ENCODE results near the gene IREB2. TPM values are rescaled to one million over a fixed set of nuclear protein-coding genes. Genes with fewer than 3 reads are reported as not detected.

The IREB2 gene
- total and polyA plus RNA-seq, 2 of the 13 experiments (the other 11 are each of a cell fraction or from before 2014, with no cell fraction given): 24.2 to 30.4 TPM

- ChIA-PET POLR2A (interaction anchor here (1.4 kb wide), 1 partner anchor 121 kb away, joined by 3 read pairs; the partner anchor contains the start of gene SKIC8), CTCF (ENCODE audit: low intra/inter-chr PET ratio, low total read pairs) (no interaction called here)
- Histone ChIP-seq H2AFZ (ENCODE audit: low read length) (no peak overlapping the region), H3K27ac (ENCODE audit: extremely low read length, insufficient read depth, low read length) (no peak overlapping the region), H3K27me3 (ENCODE audit: control insufficient read depth in 1 of 2, insufficient read depth in 2 of 2, low read length in 2 of 2) (0 out of 5 replicates have a peak, but pooled peaks cover 0 to 3% of the 10 kb centered on the region in 2 experiments), H3K9me3 (ENCODE audit: low read length) (no peaks in the 10 kb centered on the region), H3K79me2 (ENCODE audit: insufficient read depth, low read length) (no peaks in the 10 kb centered on the region), H3K4me1 (ENCODE audit: insufficient read depth, low read length) (peaks cover 55% of the 10 kb centered on the region), H3K9ac (ENCODE audit: insufficient read depth, low read depth, low read length) (no peak overlapping the region), H4K20me1 (ENCODE audit: insufficient read depth, low read length) (no peaks in the 10 kb centered on the region), H3K4me3 (replicated peaks in 1 of 3; ENCODE audit: insufficient read depth in 1 of 3, low read depth in 2 of 3, low read length in 3 of 3) (no peak overlapping the region), H3K4me2 (ENCODE audit: low read depth, low read length) (no peak overlapping the region), H3K36me3 (replicated peaks in 1 of 2; ENCODE audit: control insufficient read depth in 1 of 2, insufficient read depth in 2 of 2, low read length in 2 of 2) (no peaks in the 10 kb centered on the region; a peak in 1 of 5 replicates)
- in situ Hi-C loops (cut with HindIII; ENCODE audit: extremely low pct_ligation_motif_present, low pct_unique_long_range_greater_than_20kb): loop anchor here (5.0 kb wide), 1 partner anchor 108 kb away; no protein-coding TSS in a partner anchor
- intact Hi-C loops (cut with micrococcal nuclease; ENCODE audit: unreplicated experiment): no loop called here
- ATAC-seq (no peak), DNase-seq (ENCODE audit: low spot score) (no peak), FAIRE-seq (no peak)
- WGBS (ENCODE audit: low lambda C conversion rate): 80% methylated on average over 4 of the region's 4 CpGs
- no TSS peak for BruUV-seq (replicated peaks)
- no peak for TF ChIP-seq RFX1 (IDR thresholded peaks at IDR 0.05)
- no peak for TF ChIP-seq SIX4 (CRISPR knock-in tag; IDR thresholded peaks at IDR 0.05)
- no peak for TF ChIP-seq RNF219 (CRISPR knock-in tag; IDR thresholded peaks at IDR 0.05)
- no peak for TF ChIP-seq ZNF564 (CRISPR knock-in tag; IDR thresholded peaks at IDR 0.05)
- no peak for TF ChIP-seq ZNF468 (CRISPR knock-in tag; IDR thresholded peaks at IDR 0.05)
- TF ChIP-seq ZNF34 (CRISPR knock-in tag; IDR thresholded peaks at IDR 0.05; ENCODE audit: borderline replicate concordance): no peak
Measured at GRCh38 chr15:78420220-78420619, 17.8 kb upstream of the IREB2 start.

- BruUV-seq (replicated peaks): no TSS peak
- TF ChIP-seq SALL1 (CRISPR knock-in tag; IDR thresholded peaks at IDR 0.05) (no peak), ZC3H4 (CRISPR knock-in tag; IDR thresholded peaks at IDR 0.05; ENCODE audit: borderline replicate concordance) (no peak), ZNF441 (CRISPR knock-in tag; IDR thresholded peaks at IDR 0.05; ENCODE audit: borderline replicate concordance) (no peak), ZNF598 (CRISPR knock-in tag; IDR thresholded peaks at IDR 0.05; ENCODE audit: borderline replicate concordance) (no peak), REPIN1 (CRISPR knock-in tag; IDR thresholded peaks at IDR 0.05; ENCODE audit: borderline replicate concordance, low read depth) (no peak), ISL2 (CRISPR knock-in tag; IDR thresholded peaks at IDR 0.05) (no peak), ZNF782 (CRISPR knock-in tag; IDR thresholded peaks at IDR 0.05; ENCODE audit: borderline replicate concordance) (no peak), ZNF75D (CRISPR knock-in tag; IDR thresholded peaks at IDR 0.05; ENCODE audit: borderline replicate concordance) (no peak), HINFP (CRISPR knock-in tag; IDR thresholded peaks at IDR 0.05; ENCODE audit: low read depth) (no peak), CREM (IDR thresholded peaks at IDR 0.05) (no peak), CREM (CRISPR knock-in tag; IDR thresholded peaks at IDR 0.05) (no peak)
Measured at GRCh38 chr15:78420766-78421165, 17.2 kb upstream of the IREB2 start.

More at GRCh38 chr15:78420766-78421165, 17.2 kb upstream of the IREB2 start:
- no peak overlapping the region for H2AFZ ChIP-seq (ENCODE audit: low read length)
- in situ Hi-C loops (cut with HindIII; ENCODE audit: extremely low pct_ligation_motif_present, low pct_unique_long_range_greater_than_20kb): loop anchor here (5.0 kb wide), 1 partner anchor 108 kb away; no protein-coding TSS in a partner anchor
- 0 out of 5 replicates have a peak, but pooled peaks cover 0 to 1% of the 10 kb centered on the region in 2 experiments for H3K27me3 ChIP-seq (ENCODE audit: control insufficient read depth in 1 of 2, insufficient read depth in 2 of 2, low read length in 2 of 2)
- CTCF ChIA-PET (ENCODE audit: low intra/inter-chr PET ratio, low total read pairs): no interaction called here
- no peak overlapping the region for H3K4me3 ChIP-seq (replicated peaks in 1 of 3; ENCODE audit: insufficient read depth in 1 of 3, low read depth in 2 of 3, low read length in 3 of 3)
- 48% methylated on average over 8 of the region's 8 CpGs for WGBS (ENCODE audit: low lambda C conversion rate)
- no peak overlapping the region for H3K4me2 ChIP-seq (ENCODE audit: low read depth, low read length)
- H4K20me1 ChIP-seq (ENCODE audit: insufficient read depth, low read length): no peaks in the 10 kb centered on the region
- intact Hi-C loops (cut with micrococcal nuclease; ENCODE audit: unreplicated experiment): no loop called here
- H3K79me2 ChIP-seq (ENCODE audit: insufficient read depth, low read length): no peaks in the 10 kb centered on the region
- no peak overlapping the region for H3K27ac ChIP-seq (ENCODE audit: extremely low read length, insufficient read depth, low read length)
- no peaks in the 10 kb centered on the region; a peak in 1 of 5 replicates for H3K36me3 ChIP-seq (replicated peaks in 1 of 2; ENCODE audit: control insufficient read depth in 1 of 2, insufficient read depth in 2 of 2, low read length in 2 of 2)
- no peak for FAIRE-seq
- no peak for DNase-seq (ENCODE audit: low spot score)
- H3K9me3 ChIP-seq (ENCODE audit: low read length): no peaks in the 10 kb centered on the region
- ATAC-seq: peak; percentile 25; the same call in 1 of the 3 replicates
- peaks cover 55% of the 10 kb centered on the region for H3K4me1 ChIP-seq (ENCODE audit: insufficient read depth, low read length)
- H3K9ac ChIP-seq (ENCODE audit: insufficient read depth, low read depth, low read length): no peak overlapping the region
- POLR2A ChIA-PET: interaction anchor here (1.1 to 1.4 kb wide), 2 partner anchors 17 to 121 kb away, joined by 3 to 4 read pairs; partner anchors contain the start of genes IREB2 and SKIC8

Data from HepG2 (cell line).